IMR-90 (cell line): ENCODE measurements around the gene AGBL1. TPM values are rescaled to one million over a fixed set of nuclear protein-coding genes. Genes with fewer than 3 reads are reported as not detected.

Source experiments
- ATAC-seq: fragments of 200-7000 bp; cut with Tn5 transposase; 2 replicates; pipeline ENCODE4 v1.9.1; 2020; ENCODE audit warnings: low read depth, mild to moderate bottlenecking, moderate library complexity
- BruUV-seq: library from RNA; stranded (reverse); fragments of 400-500 nt; replicated peaks from 2 replicates; lab custom pipeline; 2021; lab: Mats Ljungman, UMichigan
- CTCF ChIA-PET: fragments of 300-600 bp; formaldehyde crosslinking; extraction: SDS; loops from one replicate; lab custom pipeline; 2021; ENCODE audit warnings: antibody characterized with exemption; lab: Yijun Ruan, JAX
- POLR2A ChIA-PET: fragments of 300-600 bp; sonication (Branson Sonifier 250); formaldehyde crosslinking; loops from one replicate; lab custom pipeline; 2022; ENCODE audit warnings: antibody characterized with exemption; ENCODE audit not compliant: unreplicated experiment; lab: Charles Lee
- DNase-seq: peaks from one replicate; pipeline ENCODE4 v3.0.0; 2013
- H2AFZ ChIP-seq: replicated peaks from 2 replicates; pipeline ENCODE3; 2013; ENCODE audit warnings: low read length, mild to moderate bottlenecking; ENCODE audit not compliant: poor library complexity
- H2AK5ac ChIP-seq: 2 replicates; pipeline ENCODE4 v1.6.1; 2013; ENCODE audit warnings: low read depth, low read length, inconsistent platforms
- H2AK9ac ChIP-seq: replicated peaks from 2 replicates; pipeline ENCODE3; 2013; ENCODE audit warnings: mild to moderate bottlenecking, low read depth, low read length, moderate library complexity; ENCODE audit not compliant: poor library complexity
- H2BK120ac ChIP-seq: 2 replicates; pipeline ENCODE4 v1.6.1; 2013; ENCODE audit warnings: low read depth, low read length, inconsistent platforms
- H2BK15ac ChIP-seq: 3 replicates; pipeline ENCODE4 v1.6.1; 2013; ENCODE audit warnings: low read depth, low read length, inconsistent platforms
- H2BK20ac ChIP-seq: 2 replicates; pipeline ENCODE4 v1.6.1; 2013; ENCODE audit warnings: low read depth, mild to moderate bottlenecking, inconsistent platforms, low read length, moderate library complexity
- H2BK5ac ChIP-seq: 2 replicates; pipeline ENCODE4 v1.6.1; 2013; ENCODE audit warnings: mild to moderate bottlenecking, low read depth, low read length, inconsistent platforms; ENCODE audit not compliant: poor library complexity, severe bottlenecking
- H3K14ac ChIP-seq: replicated peaks from 2 replicates; pipeline ENCODE4 v1.6.1; 2013; ENCODE audit warnings: low read depth, low read length, inconsistent platforms
- H3K18ac ChIP-seq: 2 replicates; pipeline ENCODE4 v1.6.1; 2013; ENCODE audit warnings: low read depth, low read length, control low read depth
- H3K23ac ChIP-seq: 2 replicates; pipeline ENCODE4 v1.6.1; 2013; ENCODE audit warnings: low read depth, low read length, inconsistent platforms
- H3K27ac ChIP-seq: 2 replicates; pipeline ENCODE4 v1.5.1; 2013; ENCODE audit warnings: mild to moderate bottlenecking, control low read depth, low read length; ENCODE audit not compliant: insufficient read depth
- H3K27me3 ChIP-seq: 2 replicates; pipeline ENCODE4 v1.6.1; 2013; ENCODE audit warnings: low read length; ENCODE audit not compliant: control insufficient read depth, insufficient read depth
- H3K36me3 ChIP-seq: 2 replicates; pipeline ENCODE4 v1.6.1; 2013; ENCODE audit warnings: low read length, mixed read lengths; ENCODE audit not compliant: control insufficient read depth, insufficient read depth
- H3K4ac ChIP-seq: 2 replicates; pipeline ENCODE4 v1.6.1; 2013; ENCODE audit warnings: low read depth, low read length, inconsistent platforms
- H3K4me1 ChIP-seq: 2 replicates; pipeline ENCODE4 v1.6.1; 2013; ENCODE audit warnings: low read length, mixed read lengths; ENCODE audit not compliant: control insufficient read depth, insufficient read depth
- H3K4me2 ChIP-seq: 2 replicates; pipeline ENCODE4 v1.6.1; 2013; ENCODE audit warnings: low read depth, mild to moderate bottlenecking, control low read depth, low read length, moderate library complexity
- H3K4me3 ChIP-seq: 2 replicates; pipeline ENCODE4 v1.5.1; 2013; ENCODE audit warnings: low read depth, mild to moderate bottlenecking, control low read depth, low read length, moderate library complexity; ENCODE audit not compliant: insufficient read depth
- H3K56ac ChIP-seq: 2 replicates; pipeline ENCODE4 v1.6.1; 2013; ENCODE audit warnings: low read length, inconsistent platforms; ENCODE audit not compliant: insufficient read depth; ENCODE audit errors: extremely low read depth
- H3K79me1 ChIP-seq, 2 experiments: 2 replicates each; pipeline ENCODE4 v1.6.1; 2013; ENCODE audit warnings: low read length in 2 of 2, inconsistent platforms in 1 of 2, low read depth in 1 of 2
- H3K9ac ChIP-seq: 2 replicates; pipeline ENCODE4 v1.6.1; 2013; ENCODE audit warnings: low read depth, low read length, control low read depth
- H3K9me1 ChIP-seq: 2 replicates; pipeline ENCODE4 v1.6.1; 2013; ENCODE audit warnings: low read length, inconsistent platforms; ENCODE audit not compliant: insufficient read depth
- H3K9me3 ChIP-seq: 2 replicates; pipeline ENCODE4 v1.6.1; 2013; ENCODE audit warnings: low read length; ENCODE audit not compliant: control insufficient read depth, insufficient read depth
- H4K20me1 ChIP-seq: 2 replicates; pipeline ENCODE4 v1.6.1; 2013; ENCODE audit warnings: low read length, inconsistent platforms; ENCODE audit not compliant: insufficient read depth
- H4K5ac ChIP-seq: 2 replicates; pipeline ENCODE4 v1.6.1; 2013; ENCODE audit warnings: mild to moderate bottlenecking, low read depth, low read length, control low read depth
- H4K8ac ChIP-seq, 2 experiments: 2 replicates each; pipeline ENCODE4 v1.6.1; 2013; ENCODE audit warnings: low read depth in 2 of 2, low read length in 2 of 2, control low read depth in 1 of 2, inconsistent platforms in 1 of 2
- H4K91ac ChIP-seq: 2 replicates; pipeline ENCODE4 v1.6.1; 2013; ENCODE audit warnings: low read depth, low read length, inconsistent platforms; ENCODE audit not compliant: insufficient read depth
- BHLHE40 ChIP-seq: fragments of 150-350 bp; IDR thresholded peaks from 2 replicates; pipeline ENCODE4 v1.6.1; 2016; ENCODE audit warnings: mild to moderate bottlenecking, low read depth, low read length
- CEBPB ChIP-seq: IDR thresholded peaks from 2 replicates; pipeline ENCODE4 v1.6.1; 2012; ENCODE audit warnings: low read depth, low read length, improper control_type of control experiment
- CHD1 ChIP-seq: IDR thresholded peaks from 2 replicates; pipeline ENCODE4 v1.6.1; 2012; ENCODE audit warnings: low read depth, low read length, improper control_type of control experiment
- CTCF ChIP-seq: conservative IDR thresholded peaks from 2 replicates; pipeline ENCODE4 v1.5.1; 2012; ENCODE audit warnings: mild to moderate bottlenecking, low read depth, low read length, improper control_type of control experiment
- FOS ChIP-seq: fragments of 150-350 bp; IDR thresholded peaks from 2 replicates; pipeline ENCODE4 v1.6.1; 2016; ENCODE audit warnings: low read depth, low read length
- MAFK ChIP-seq: IDR thresholded peaks from 2 replicates; pipeline ENCODE4 v1.6.1; 2012; ENCODE audit warnings: low read depth, low read length, improper control_type of control experiment
- MAZ ChIP-seq: IDR thresholded peaks from 2 replicates; pipeline ENCODE4 v1.6.1; 2012; ENCODE audit warnings: low read depth, mild to moderate bottlenecking, low read length, improper control_type of control experiment, moderate library complexity, borderline replicate concordance
- MXI1 ChIP-seq: IDR thresholded peaks from 2 replicates; pipeline ENCODE4 v1.6.1; 2012; ENCODE audit warnings: low read depth, mild to moderate bottlenecking, low read length, moderate library complexity, borderline replicate concordance
- NFE2L2 ChIP-seq: fragments of 150-350 bp; IDR thresholded peaks from 2 replicates; pipeline ENCODE4 v1.6.1; 2016; ENCODE audit warnings: low read depth, mild to moderate bottlenecking, low read length
- POLR2A ChIP-seq: IDR thresholded peaks from 2 replicates; pipeline ENCODE4 v1.6.1; 2012; ENCODE audit warnings: mild to moderate bottlenecking, low read depth, low read length
- RAD21 ChIP-seq: IDR thresholded peaks from 2 replicates; pipeline ENCODE4 v1.6.1; 2012; ENCODE audit warnings: low read length, improper control_type of control experiment
- RCOR1 ChIP-seq: IDR thresholded peaks from 2 replicates; pipeline ENCODE4 v1.6.1; 2012; ENCODE audit warnings: mild to moderate bottlenecking, low read length, improper control_type of control experiment; ENCODE audit not compliant: insufficient replicate concordance
- RFX5 ChIP-seq: IDR thresholded peaks from 2 replicates; pipeline ENCODE4 v1.8.0; 2012; ENCODE audit warnings: low read depth, mild to moderate bottlenecking, low read length, moderate library complexity
- SMC3 ChIP-seq: fragments of 150-350 bp; IDR thresholded peaks from 2 replicates; pipeline ENCODE4 v1.6.1; 2016; ENCODE audit warnings: low read depth, mild to moderate bottlenecking, antibody characterized with exemption, low read length, moderate library complexity
- WGBS, 2 experiments: methylation state at CpG; one replicate each; pipeline versions ENCODE4 v1.1.5 to v1.1.7; 2013; ENCODE audit warnings: missing lambda C conversion rate in 2 of 2; ENCODE audit not compliant: insufficient read length in 1 of 2; ENCODE audit errors: extremely low coverage in 2 of 2; 5-methylcytosine and 5-hydroxymethylcytosine counted together
- dilution Hi-C: fragments of 300-500 bp; cut with HindIII; formaldehyde crosslinking; loops from one replicate; pipeline ENCODE4 v1.14.3; 2018; ENCODE audit warnings: low sequenced_read_pairs; ENCODE audit not compliant: unreplicated experiment
- in situ Hi-C: fragments of 300-500 bp; cut with MboI; formaldehyde crosslinking; loops from 3 replicates; pipeline ENCODE4 v1.14.3; 2019; ENCODE audit warnings: low sequenced_read_pairs, inconsistent platforms, mixed read lengths
- intact Hi-C: fragments of 100-400 bp; cut with micrococcal nuclease; formaldehyde crosslinking; loops from 2 replicates; pipeline ENCODE4 v1.10.0; 2022
- polyA plus RNA-seq, 3 experiments: library from polyadenylated mRNA; depleted of rRNA; stranded (reverse); fragments of >200 nt; gene quantifications; 2 replicates each; pipeline ENCODE4 v1.2.3, GENCODE V29; 2012; ENCODE audit warnings: low replicate concordance in 1 of 3
- total RNA-seq: library from RNA; depleted of rRNA; stranded (reverse); fragments of >200 nt; gene quantifications from 2 replicates; pipeline ENCODE4 v1.2.3, GENCODE V29; 2012
- TF ChIP-seq, protein P1 (sequence below): fragments of 150-350 bp; IDR thresholded peaks from 2 replicates; pipeline ENCODE4 v1.6.1; 2016; ENCODE audit warnings: low read depth, mild to moderate bottlenecking, low read length, moderate library complexity, borderline replicate concordance
- TF ChIP-seq, protein P2 (sequence below): fragments of 150-350 bp; IDR thresholded peaks from 2 replicates; pipeline ENCODE4 v1.6.1; 2017; ENCODE audit warnings: mild to moderate bottlenecking, antibody characterized with exemption, low read length, low read depth

AGBL1 gene
- total and polyA plus RNA-seq, 2 of the 4 experiments (the other 2 are of a cell fraction): not detected

DNA sequence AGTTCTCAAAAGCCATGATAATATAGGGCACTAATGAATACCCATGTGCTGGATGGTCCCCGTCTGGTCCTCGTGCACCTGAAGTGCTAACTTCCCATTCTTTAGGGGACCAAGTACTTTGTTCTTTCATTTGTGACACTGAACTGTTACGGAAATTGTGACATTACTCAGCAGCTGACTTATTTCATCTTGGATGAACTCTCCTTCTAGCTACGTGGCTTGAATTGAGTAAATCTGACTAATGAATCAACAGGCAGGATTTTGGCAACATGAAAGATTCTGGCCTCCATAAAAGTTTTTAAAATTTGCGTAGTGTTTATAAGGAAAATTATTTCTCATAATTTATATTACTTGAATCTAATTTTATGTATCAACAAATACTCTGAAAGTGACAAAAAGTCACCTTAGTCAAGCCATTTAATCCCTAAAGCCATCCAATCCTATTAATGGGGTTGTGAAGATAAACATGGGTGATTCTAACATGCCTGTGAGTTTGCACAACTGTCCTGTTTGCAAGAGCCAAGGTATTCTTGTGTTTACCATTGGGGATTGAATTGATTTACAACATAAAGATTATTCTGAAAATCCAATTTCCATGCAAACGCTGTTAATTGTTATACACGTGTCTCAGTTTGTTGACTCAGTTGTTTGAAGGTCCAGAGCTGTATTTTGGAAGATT, 119.9 kb downstream of the AGBL1 start:
- H3K18ac ChIP-seq: no peak overlapping the region
- in situ Hi-C loops: no loop called here
- no peak overlapping the region for H3K4ac ChIP-seq
- intact Hi-C loops: no loop called here
- H3K27me3 ChIP-seq: no peaks in the 10 kb centered on the region
- H3K9ac ChIP-seq: no peak overlapping the region
- H3K79me1 ChIP-seq: no peaks in the 10 kb centered on the region
- ATAC-seq (no peak), DNase-seq (no peak)
- H2AK5ac ChIP-seq: no peak overlapping the region
- no peak overlapping the region for H2BK5ac ChIP-seq
- TF ChIP-seq CTCF: no peak
- no peak for TF ChIP-seq POLR2A
- no peak for TF ChIP-seq MAFK
- no peak for TF ChIP-seq RFX5
- no peak for TF ChIP-seq SMC3
- TF ChIP-seq, protein P1, sequence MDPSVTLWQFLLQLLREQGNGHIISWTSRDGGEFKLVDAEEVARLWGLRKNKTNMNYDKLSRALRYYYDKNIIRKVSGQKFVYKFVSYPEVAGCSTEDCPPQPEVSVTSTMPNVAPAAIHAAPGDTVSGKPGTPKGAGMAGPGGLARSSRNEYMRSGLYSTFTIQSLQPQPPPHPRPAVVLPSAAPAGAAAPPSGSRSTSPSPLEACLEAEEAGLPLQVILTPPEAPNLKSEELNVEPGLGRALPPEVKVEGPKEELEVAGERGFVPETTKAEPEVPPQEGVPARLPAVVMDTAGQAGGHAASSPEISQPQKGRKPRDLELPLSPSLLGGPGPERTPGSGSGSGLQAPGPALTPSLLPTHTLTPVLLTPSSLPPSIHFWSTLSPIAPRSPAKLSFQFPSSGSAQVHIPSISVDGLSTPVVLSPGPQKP: no peak
- no peak for TF ChIP-seq BHLHE40
- no peak for TF ChIP-seq CHD1
- no peak for TF ChIP-seq MXI1
- TF ChIP-seq NFE2L2: no peak
- TF ChIP-seq FOS: no peak
- TF ChIP-seq MAZ: no peak
- no peak for TF ChIP-seq CEBPB
- TF ChIP-seq, protein P2, sequence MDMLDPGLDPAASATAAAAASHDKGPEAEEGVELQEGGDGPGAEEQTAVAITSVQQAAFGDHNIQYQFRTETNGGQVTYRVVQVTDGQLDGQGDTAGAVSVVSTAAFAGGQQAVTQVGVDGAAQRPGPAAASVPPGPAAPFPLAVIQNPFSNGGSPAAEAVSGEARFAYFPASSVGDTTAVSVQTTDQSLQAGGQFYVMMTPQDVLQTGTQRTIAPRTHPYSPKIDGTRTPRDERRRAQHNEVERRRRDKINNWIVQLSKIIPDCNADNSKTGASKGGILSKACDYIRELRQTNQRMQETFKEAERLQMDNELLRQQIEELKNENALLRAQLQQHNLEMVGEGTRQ: no peak
- no peak for TF ChIP-seq RAD21
- TF ChIP-seq RCOR1: no peak
- ChIA-PET CTCF (no interaction called here), POLR2A (no interaction called here)
- H4K91ac ChIP-seq: no peak overlapping the region
- H3K27ac ChIP-seq: no peak overlapping the region
- no peak overlapping the region for H2AFZ ChIP-seq
- H2BK120ac ChIP-seq: no peak overlapping the region
- H3K23ac ChIP-seq: no peak overlapping the region
- H4K8ac ChIP-seq: no peak overlapping the region
- H4K20me1 ChIP-seq: no peaks in the 10 kb centered on the region
- 36% methylated on average over 2 of the region's 7 CpGs; no CpG with 5 or more reads in 1 of the 2 experiments for WGBS, 2 experiments
- no peak overlapping the region for H2BK20ac ChIP-seq
- H2AK9ac ChIP-seq: no peak overlapping the region
- dilution Hi-C loops: no loop called here
- no peak overlapping the region for H3K14ac ChIP-seq
- BruUV-seq: no TSS peak
- H3K4me1 ChIP-seq: no peaks in the 10 kb centered on the region
- no peaks in the 10 kb centered on the region for H3K9me1 ChIP-seq
- no peak overlapping the region for H3K56ac ChIP-seq
- H3K36me3 ChIP-seq: no peaks in the 10 kb centered on the region
- H4K5ac ChIP-seq: no peak overlapping the region
- H2BK15ac ChIP-seq: no peak overlapping the region
- H3K9me3 ChIP-seq: peaks cover 13% of the 10 kb centered on the region
- no peak overlapping the region for H3K4me2 ChIP-seq
- no peak overlapping the region for H3K4me3 ChIP-seq
